T-helper 17 cell (primary cell): ENCODE results near the gene GRIN1. TPM values are rescaled to one million over a fixed set of nuclear protein-coding genes. Genes with fewer than 3 reads are reported as not detected.

Source experiments
- ATAC-seq: fragments of 150-1000 bp; cut with Tn5 transposase; 2 replicates; pipeline ENCODE4 v1.10.0; 2021; ENCODE audit warnings: mild to moderate bottlenecking, moderate library complexity
- DNase-seq, 3 donors: peaks; one replicate each; pipeline versions ENCODE4 v3.0.0 to v3.0.0-alpha.2; 2020 to 2021
- H3K9me3 ChIP-seq: one replicate; pipeline ENCODE4 v1.7.0; 2013; ENCODE audit warnings: low read length, mild to moderate bottlenecking; ENCODE audit not compliant: control insufficient read depth, poor library complexity, severe bottlenecking
- H3K27ac Mint-ChIP-seq: one replicate; pipeline ENCODE4 v1.8.0; 2022; ENCODE audit warnings: mild to moderate bottlenecking, moderate library complexity, mixed read lengths
- H3K27me3 Mint-ChIP-seq: one replicate; pipeline ENCODE4 v1.8.0; 2022; ENCODE audit warnings: mixed read lengths
- H3K36me3 Mint-ChIP-seq: one replicate; pipeline ENCODE4 v1.8.0; 2022; ENCODE audit warnings: low read depth, mixed read lengths
- H3K4me1 Mint-ChIP-seq: one replicate; pipeline ENCODE4 v1.8.0; 2022; ENCODE audit warnings: mild to moderate bottlenecking, mixed read lengths
- H3K4me3 Mint-ChIP-seq: one replicate; pipeline ENCODE4 v1.8.0; 2022; ENCODE audit warnings: mild to moderate bottlenecking, moderate library complexity, mixed read lengths
- total RNA-seq, 4 donors: library from RNA in 2 of 4; stranded (reverse) in 2 of 4; gene quantifications; one replicate each; pipeline ENCODE4 v1.2.3 and lab custom pipeline; 2022 to 2026

Gene GRIN1
- total RNA-seq, 2 donors from 2014 or later, result not detected

DNA sequence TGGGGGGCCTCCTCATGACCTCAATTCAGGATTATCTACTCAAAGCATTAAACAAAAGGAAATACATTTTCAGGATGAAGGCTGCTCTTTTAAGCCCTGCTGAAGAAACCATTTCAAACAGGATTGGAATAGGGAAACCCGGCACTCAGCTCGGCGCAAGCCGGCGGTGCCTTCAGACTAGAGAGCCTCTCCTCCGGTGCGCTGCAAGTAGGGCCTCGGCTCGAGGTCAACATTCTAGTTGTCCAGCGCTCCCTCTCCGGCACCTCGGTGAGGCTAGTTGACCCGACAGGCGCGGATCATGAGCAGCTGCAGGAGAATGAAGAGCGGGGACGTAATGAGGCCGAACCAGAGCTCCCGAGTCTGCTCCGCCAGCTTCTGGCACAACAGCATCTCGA is 65.8 kb downstream of the GRIN1 start:
- Mint-ChIP-seq H3K27ac (peak overlapping the region; percentile 93), H3K36me3 (peaks cover 5% of the 10 kb centered on the region), H3K4me1 (peaks cover 36% of the 10 kb centered on the region), H3K4me3 (peak overlapping the region; percentile 91), H3K27me3 (no peaks in the 10 kb centered on the region)
- DNase-seq (no peak), ATAC-seq (no peak)
- H3K9me3 ChIP-seq, result no peaks in the 10 kb centered on the region

DNA sequence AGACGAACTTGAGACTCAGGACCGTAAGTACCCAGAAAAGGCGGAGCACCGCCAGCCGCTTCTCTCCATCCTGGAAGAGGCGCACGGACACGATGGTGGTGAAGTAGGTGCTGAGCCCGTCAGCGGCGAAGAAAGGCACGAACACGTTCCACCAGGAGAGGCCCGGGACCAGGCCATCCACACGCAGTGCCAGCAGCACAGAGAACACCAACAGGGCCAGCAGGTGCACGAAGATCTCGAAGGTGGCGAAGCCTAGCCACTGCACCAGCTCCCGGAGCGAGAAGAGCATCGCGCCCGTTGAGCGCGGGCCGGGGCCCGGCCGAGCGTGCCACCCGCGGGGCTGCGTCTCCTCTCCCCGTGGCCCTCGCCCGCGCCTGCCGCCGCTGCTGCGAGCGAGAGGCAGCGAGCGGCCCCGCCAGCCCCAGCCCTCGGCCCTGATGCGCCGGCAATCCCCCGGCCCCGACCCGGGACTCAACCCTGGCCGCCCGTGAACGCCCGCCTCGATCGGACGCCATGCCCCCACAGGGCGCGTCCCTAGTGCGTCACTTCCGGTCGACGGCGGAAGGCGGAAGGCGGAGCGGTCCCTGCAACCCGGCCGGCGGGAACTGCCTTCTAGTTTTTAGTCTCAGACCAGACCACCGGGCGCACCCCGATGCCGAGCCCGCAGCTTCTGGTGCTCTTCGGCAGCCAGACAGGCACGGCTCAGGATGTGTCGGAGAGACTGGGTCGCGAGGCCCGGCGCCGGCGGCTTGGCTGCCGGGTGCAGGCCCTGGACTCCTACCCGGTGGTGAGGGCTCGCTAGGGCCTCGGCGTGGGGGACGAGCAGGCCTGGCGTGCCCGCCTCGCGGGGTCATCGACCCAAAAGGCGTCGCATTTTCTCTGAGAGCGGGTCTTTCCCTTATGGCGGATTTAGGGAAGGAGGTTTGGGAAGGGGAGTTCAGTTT is 66.4 kb downstream of the GRIN1 start, which contains the start of the genes NDOR1 and TMEM203:
Gene NDOR1, plus strand, starts transcription at position 575 of the 944 bp plus-strand sequence. Its CDS starts 78 bp downstream, at position 653.
Gene TMEM203, minus strand, starts transcription at position 523 of the 944 bp plus-strand sequence. Its CDS starts 234 bp downstream, at position 289.
- Mint-ChIP-seq H3K27ac (peak within 1 kb of the TSS; percentile 93), H3K4me3 (peak within 1 kb of the TSS; percentile 91), H3K4me1 (peaks cover 36% of the 10 kb centered on the region), H3K36me3 (peaks cover 5% of the 10 kb centered on the region), H3K27me3 (no peaks in the 10 kb centered on the region)
- no peaks in the 10 kb centered on the region for H3K9me3 ChIP-seq
- peak; percentile 53 for ATAC-seq
- DNase-seq, result peak; percentile 86 to 93 (median 88)

DNA sequence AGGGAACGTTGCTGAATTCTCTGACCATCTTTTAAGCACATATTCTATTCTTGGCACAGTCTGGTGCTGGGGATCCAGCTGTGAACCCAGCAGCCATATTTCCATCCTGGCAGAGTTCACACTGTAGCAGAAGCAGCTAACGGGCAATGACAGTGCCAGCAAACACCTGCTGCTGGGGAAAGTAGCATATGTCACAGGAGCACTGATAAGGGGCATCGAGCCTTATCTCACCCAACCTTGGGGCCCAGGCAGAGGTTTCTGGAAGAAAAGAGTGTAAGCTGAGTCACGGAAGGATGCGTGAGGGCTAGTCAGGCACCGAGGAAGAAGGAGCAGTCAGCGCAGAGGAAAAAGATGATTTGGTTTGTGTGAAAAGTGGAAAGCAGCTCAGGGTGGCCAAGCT is 67.6 kb downstream of the GRIN1 start:
- DNase-seq (no peak), ATAC-seq (no peak)
- Mint-ChIP-seq H3K27me3 (no peaks in the 10 kb centered on the region), H3K27ac (peak overlapping the region; percentile 93), H3K36me3 (peaks cover 5% of the 10 kb centered on the region), H3K4me3 (peak overlapping the region; percentile 91), H3K4me1 (peaks cover 29% of the 10 kb centered on the region)
- no peaks in the 10 kb centered on the region for H3K9me3 ChIP-seq

DNA sequence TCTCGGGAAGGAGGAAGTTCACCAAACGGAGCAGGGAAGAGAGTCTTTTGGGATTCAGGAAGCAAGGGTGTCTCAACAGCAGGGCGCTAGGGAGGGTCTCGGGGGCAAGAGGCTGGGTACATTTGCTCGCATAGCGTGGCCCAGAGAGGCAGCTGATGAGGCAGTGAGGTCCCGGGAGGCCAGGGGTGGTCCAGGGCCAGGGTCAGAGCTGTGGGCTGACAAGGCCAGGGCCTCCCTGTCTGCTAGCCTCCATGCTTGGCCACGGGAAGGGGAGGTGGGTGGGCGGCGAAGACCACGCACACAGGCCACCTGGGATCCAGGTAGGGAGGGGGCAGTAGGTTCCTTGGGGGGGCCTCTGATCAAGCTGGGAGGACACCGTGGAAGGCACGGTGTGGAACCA is 72.6 kb downstream of the GRIN1 start:
- no peak overlapping the region for H3K4me3 Mint-ChIP-seq
- H3K27me3 Mint-ChIP-seq, result no peaks in the 10 kb centered on the region
- DNase-seq (no peak), ATAC-seq (no peak)
- peak overlapping the region; percentile 68 for H3K27ac Mint-ChIP-seq
- H3K9me3 ChIP-seq, result no peaks in the 10 kb centered on the region
- peaks cover 12% of the 10 kb centered on the region for H3K4me1 Mint-ChIP-seq
- H3K36me3 Mint-ChIP-seq, result peaks cover 5% of the 10 kb centered on the region

DNA sequence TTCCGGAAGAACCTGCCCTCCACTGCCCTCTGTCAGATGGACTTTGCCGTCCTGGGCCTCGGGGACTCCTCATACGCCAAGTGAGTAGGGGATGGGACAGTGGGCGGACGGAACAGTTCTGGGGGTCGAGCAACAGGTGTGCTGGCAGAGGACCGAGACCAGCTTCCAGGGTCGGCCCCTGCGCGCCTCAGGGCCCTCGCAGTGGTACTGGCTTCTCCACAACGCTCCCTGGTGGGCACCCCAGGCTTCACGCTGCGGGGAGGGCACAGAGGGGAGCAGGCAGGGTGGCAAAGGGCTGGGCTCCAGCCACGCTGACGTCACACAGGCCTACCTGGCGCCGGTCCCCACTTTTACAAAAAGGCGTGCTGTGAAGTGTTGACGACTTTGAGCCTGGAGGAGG is 73.6 kb downstream of the GRIN1 start:
- ATAC-seq, result no peak
- no peak overlapping the region for H3K27ac Mint-ChIP-seq

DNA sequence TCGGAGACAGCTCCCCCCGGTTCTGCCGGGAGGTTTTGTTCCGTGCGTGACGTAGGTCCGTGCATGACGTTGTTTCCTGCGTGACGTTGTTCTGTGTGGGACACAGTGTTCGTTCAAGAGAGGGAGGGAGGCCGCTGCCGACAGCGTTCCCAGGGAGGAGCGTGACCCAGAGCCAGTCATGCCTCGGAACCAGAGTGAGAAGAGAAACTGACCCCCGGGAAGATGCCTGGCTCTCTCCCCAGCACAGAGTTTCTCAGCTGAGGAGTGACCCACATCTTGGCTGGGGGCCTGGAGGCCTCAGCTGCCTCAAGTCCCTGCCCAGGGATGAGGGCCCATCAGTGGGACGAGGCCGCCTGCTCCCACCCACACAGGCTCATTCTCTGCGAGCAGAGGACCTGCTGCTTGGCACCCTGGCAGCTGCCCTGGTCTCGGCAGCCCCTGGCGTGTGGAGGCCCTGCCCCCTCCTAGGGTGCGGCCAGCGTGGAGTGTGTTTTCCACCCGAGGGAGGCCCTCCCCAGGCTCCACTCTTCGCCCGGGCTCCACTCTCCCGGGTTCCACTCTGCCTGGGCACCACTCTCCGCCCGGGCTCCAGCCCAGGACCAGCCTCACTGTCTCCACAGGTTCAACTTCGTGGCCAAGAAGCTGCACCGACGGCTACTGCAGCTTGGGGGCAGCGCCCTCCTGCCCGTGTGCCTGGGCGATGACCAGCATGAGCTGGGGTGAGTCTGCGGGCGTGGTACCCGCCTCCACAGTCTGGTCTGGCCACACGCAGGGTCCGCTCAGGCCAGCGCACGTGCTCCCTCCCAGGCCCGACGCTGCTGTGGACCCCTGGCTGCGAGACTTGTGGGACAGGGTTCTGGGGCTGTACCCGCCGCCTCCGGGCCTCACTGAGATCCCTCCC is 74.5 kb downstream of the GRIN1 start:
- ATAC-seq (no peak), DNase-seq (no peak)
- Mint-ChIP-seq H3K27me3 (no peaks in the 10 kb centered on the region), H3K27ac (no peak overlapping the region), H3K36me3 (no peaks in the 10 kb centered on the region), H3K4me3 (no peak overlapping the region), H3K4me1 (peaks cover 1% of the 10 kb centered on the region)
- H3K9me3 ChIP-seq, result no peaks in the 10 kb centered on the region

More for the DNA sequence above, 73.6 kb downstream of the GRIN1 start:
- no peaks in the 10 kb centered on the region for H3K27me3 Mint-ChIP-seq
- DNase-seq, result no peak
- peaks cover 2% of the 10 kb centered on the region for H3K4me1 Mint-ChIP-seq
- peaks cover under 1% of the 10 kb centered on the region for H3K36me3 Mint-ChIP-seq
- H3K9me3 ChIP-seq, result no peaks in the 10 kb centered on the region
- H3K4me3 Mint-ChIP-seq, result no peak overlapping the region

DNA sequence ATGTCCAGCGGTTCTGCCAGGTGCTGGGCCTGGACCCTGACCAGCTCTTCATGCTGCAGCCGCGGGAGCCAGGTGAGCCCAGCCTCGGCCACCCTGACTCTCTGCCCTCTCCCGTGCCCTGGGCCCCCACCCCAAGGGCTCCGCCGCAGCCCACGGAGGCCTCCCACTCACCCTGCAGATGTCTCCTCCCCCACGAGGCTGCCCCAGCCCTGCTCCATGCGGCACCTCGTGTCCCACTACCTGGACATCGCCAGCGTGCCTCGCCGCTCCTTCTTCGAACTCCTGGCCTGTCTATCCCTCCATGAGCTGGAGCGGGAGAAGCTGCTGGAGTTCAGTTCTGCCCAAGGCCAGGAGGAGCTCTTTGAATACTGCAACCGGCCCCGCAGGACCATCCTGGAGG is 75.7 kb downstream of the GRIN1 start:
- no peaks in the 10 kb centered on the region for H3K9me3 ChIP-seq
- Mint-ChIP-seq H3K4me1 (no peaks in the 10 kb centered on the region), H3K27me3 (no peaks in the 10 kb centered on the region), H3K4me3 (no peak overlapping the region), H3K36me3 (no peaks in the 10 kb centered on the region), H3K27ac (no peak overlapping the region)
- ATAC-seq (no peak), DNase-seq (no peak)

DNA sequence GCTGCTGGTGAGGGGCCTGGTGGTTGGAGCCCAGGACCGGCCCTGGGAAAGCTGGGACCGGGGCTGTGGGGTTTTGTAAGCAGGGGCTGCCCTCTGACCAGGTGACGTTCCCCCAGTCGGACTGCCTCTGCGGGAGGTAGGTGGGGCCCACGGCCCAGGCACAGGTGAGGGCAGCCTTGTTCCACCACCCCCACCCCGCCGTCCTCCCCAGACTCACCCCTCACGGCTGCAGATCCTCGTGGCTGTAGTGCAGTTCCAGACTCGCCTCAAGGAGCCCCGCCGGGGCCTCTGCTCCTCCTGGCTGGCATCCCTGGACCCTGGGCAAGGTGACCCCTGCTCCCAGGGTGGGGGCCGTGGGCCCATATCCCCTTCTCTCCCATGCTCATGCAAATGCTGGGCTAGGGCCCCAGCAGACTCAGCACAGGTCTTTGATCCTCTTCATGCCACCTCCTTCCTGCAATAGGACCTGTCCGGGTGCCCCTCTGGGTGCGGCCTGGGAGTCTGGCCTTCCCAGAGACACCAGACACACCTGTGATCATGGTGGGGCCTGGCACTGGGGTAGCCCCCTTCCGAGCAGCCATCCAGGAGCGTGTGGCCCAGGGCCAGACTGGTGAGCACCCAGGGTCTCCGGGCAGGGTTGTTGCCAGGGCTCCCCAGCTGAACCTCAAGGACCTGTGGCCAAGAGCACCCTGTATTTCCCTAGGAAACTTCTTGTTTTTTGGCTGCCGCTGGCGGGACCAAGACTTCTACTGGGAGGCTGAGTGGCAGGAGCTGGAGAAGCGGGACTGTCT is 76.4 kb downstream of the GRIN1 start:
- no peaks in the 10 kb centered on the region for H3K27me3 Mint-ChIP-seq
- H3K4me3 Mint-ChIP-seq, result no peak overlapping the region
- ATAC-seq (no peak), DNase-seq (no peak)
- no peak overlapping the region for H3K27ac Mint-ChIP-seq
- no peaks in the 10 kb centered on the region for H3K9me3 ChIP-seq
- H3K36me3 Mint-ChIP-seq, result no peaks in the 10 kb centered on the region
- no peaks in the 10 kb centered on the region for H3K4me1 Mint-ChIP-seq

DNA sequence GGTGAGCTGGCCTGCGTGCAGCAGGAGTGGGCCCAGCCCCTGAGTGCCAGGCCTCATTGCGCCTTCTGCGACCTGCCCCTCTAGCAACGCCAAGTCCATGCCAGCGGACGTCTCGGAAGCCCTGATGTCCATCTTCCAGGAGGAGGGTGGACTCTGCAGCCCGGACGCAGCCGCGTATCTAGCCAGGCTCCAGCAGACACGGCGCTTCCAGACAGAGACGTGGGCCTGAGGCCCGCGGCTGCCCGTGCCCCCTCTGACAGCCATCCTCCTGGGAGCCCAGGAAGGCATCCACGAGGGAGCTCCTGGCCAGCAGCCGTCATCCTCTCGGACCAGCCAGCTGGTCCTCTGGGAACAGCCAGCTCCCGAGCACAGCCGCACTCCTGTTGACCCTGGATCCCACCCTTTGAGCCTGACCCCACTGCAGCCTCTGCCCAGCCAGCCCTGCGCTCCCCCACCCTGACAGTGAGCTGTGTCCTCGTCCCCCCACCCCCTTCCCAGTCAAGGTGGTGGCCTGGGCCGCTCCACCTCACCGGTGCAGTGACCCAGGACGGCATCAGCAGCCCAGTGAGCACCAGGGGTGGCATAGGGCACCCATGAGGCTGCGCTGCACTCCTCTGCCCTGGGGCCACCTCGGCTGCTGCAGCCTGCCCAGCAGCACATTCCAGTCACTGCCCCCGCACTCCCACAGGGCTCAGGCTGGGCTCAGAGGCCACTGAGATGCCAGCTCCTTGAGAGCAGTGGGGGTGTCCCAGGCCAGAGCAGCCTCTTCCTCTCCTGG is 77.4 kb downstream of the GRIN1 start:
- H3K36me3 Mint-ChIP-seq, result no peaks in the 10 kb centered on the region
- no peak overlapping the region for H3K27ac Mint-ChIP-seq
- DNase-seq, result no peak
- no peaks in the 10 kb centered on the region for H3K4me1 Mint-ChIP-seq
- ATAC-seq, result no peak
- H3K4me3 Mint-ChIP-seq, result no peak overlapping the region
- no peaks in the 10 kb centered on the region for H3K27me3 Mint-ChIP-seq
- H3K9me3 ChIP-seq, result no peaks in the 10 kb centered on the region

DNA sequence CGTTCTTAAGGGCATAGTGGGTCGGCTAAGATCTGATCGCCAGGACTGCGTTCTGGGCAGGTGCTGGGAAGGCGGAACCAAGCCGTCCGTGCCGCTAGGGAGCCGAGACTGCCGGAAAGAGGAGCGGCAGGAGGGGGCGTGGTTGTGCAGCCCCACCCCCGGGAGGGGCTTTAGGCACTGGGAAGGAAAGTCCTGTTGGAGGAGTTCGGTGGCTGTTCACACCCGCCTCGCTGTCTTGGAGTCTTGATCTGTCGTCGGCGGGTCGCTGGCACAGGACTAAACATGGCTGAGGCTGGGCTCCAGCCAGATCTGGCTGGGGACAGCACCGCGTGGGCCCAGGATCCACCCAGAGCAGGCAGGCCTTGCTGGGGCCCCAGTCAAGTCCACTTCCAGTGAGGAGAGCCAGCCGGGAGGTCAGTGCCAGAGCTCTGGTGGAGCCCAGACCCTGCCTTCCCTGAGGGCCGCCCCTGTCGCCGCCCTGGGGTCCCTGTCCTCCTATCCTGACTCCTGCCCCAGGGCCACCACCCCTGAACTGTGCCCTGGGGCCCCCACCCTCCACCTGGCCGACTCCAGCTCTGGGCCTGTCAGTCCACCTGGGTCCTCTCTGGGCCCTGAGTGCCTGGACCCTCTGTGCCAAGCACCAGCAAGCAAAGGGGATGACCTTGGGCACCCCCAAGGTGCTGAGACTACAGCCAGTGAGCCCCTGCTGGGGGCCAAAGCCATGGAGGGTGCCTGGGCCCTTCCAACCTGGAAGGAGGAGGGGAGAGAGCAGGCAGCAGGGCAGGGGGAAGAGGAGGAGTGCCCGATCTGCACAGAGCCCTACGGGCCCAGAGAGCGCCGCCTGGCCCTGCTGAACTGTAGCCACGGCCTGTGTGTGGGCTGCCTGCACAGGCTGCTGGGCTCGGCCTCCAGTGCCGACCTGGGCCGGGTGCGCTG is 78.6 kb downstream of the GRIN1 start:
- Mint-ChIP-seq H3K27me3 (no peaks in the 10 kb centered on the region), H3K4me1 (no peaks in the 10 kb centered on the region)

DNA sequence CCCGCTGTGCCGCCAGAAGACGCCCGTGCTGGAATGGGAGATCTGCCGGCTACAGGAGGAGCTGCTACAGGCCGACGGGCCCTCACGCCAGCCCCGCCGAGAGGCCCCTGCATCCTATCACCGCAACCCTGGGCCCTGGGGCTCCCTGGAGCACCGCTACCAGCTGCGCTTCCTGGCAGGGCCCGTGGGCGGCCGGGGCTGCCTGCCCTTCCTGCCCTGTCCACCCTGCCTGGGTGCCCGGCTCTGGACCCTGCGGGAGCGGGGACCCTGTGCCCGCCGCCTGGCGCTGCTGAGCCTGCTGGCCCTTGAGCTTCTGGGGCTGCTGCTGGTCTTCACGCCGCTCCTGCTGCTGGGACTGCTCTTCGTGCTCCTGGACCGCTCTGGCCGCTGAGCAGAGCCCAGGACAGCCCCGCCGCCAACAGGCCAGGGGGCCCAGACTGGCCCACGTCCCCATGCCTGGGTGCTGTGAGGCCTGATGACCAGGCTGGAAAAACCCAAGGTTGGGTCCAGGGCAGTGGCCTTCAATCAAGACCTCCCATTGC is 79.3 kb downstream of the GRIN1 start:
- Mint-ChIP-seq H3K4me3 (no peak overlapping the region), H3K4me1 (peaks cover 2% of the 10 kb centered on the region), H3K27ac (no peak overlapping the region), H3K27me3 (no peaks in the 10 kb centered on the region), H3K36me3 (no peaks in the 10 kb centered on the region)
- DNase-seq (no peak), ATAC-seq (no peak)
- H3K9me3 ChIP-seq, result no peaks in the 10 kb centered on the region

More for the DNA sequence above, 78.6 kb downstream of the GRIN1 start:
- no peak for ATAC-seq
- Mint-ChIP-seq H3K4me3 (peak overlapping the region; percentile 25), H3K36me3 (no peaks in the 10 kb centered on the region), H3K27ac (no peak overlapping the region)
- no peak for DNase-seq
- H3K9me3 ChIP-seq, result no peaks in the 10 kb centered on the region
